Smooth muscle cell of bladder (primary cell): ENCODE data around the gene TAS2R3. TPM values are rescaled to one million over a fixed set of nuclear protein-coding genes. Genes with fewer than 3 reads are reported as not detected.

Experiments
- total RNA-seq: library from RNA; depleted of rRNA; stranded (reverse); fragments of >200 nt; gene quantifications from 2 replicates; pipeline ENCODE4 v1.2.3, GENCODE V29; 2014

The TAS2R3 gene, protein sequence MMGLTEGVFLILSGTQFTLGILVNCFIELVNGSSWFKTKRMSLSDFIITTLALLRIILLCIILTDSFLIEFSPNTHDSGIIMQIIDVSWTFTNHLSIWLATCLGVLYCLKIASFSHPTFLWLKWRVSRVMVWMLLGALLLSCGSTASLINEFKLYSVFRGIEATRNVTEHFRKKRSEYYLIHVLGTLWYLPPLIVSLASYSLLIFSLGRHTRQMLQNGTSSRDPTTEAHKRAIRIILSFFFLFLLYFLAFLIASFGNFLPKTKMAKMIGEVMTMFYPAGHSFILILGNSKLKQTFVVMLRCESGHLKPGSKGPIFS
- total RNA-seq = 0.85 and 1.8 TPM in 2 replicates

DNA sequence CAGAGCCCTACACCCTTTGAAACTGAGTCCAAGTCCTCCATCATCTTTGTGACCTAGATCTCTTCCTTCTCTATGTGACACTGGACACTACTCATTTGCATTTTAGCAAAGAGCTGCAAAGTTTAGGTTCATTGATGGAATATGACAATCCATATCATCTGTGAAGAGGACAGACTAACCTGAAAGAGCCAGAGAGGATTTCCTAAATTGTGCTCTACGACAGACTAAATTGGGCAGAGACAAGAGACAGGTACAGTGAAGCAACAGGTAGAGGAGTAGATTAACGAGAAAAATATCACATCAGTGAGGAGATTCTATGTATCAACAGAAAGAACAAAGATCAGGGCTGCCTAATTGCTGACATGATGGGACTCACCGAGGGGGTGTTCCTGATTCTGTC lies at the start of gene TAS2R3:
Gene TAS2R3 (plus strand): TSS at position 301 of the 400 bp plus-strand sequence. CDS start 62 bp downstream, at position 363.

DNA sequence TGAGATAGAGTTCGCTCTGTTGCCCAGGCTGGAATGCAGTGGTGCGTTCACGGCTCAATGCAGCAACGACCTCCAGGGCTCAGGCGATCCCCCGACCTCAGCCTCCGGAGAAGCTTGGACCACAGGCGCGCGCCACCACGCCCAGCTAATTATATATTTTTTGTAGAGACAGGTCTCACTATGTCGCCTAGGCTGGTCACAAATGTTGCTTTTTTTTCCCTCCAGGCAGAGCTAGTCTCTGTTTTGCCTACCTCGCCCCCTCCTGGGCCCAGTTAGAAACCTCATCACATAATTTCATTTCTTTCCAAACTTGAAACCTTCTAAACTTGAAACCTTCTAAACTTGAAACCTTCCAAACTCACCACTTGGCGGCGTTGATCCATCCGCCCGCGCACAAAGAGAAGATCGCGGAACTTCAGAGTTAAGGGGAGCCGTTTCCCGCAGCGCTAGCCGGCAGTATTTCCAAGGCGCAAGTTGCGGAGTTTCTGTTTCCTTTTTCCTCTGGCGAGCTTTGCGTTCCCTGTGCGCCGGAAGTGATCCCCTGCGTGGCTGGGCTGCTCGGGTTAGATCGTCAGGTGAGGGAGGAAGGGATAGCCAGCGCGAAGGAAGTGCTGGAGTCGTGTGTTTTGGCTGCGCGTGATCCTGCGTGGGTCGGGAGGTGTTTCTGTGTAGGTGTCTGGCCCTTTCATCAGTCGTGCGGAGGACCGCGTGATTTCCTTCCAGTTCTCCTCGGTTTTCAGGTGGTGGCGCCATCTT lies 25.9 kb upstream of the TAS2R3 start, which contains the start of gene SSBP1:
Gene SSBP1 (plus strand): TSS at position 523 of the 756 bp plus-strand sequence. CDS start 809 bp downstream, outside the sequence.

DNA sequence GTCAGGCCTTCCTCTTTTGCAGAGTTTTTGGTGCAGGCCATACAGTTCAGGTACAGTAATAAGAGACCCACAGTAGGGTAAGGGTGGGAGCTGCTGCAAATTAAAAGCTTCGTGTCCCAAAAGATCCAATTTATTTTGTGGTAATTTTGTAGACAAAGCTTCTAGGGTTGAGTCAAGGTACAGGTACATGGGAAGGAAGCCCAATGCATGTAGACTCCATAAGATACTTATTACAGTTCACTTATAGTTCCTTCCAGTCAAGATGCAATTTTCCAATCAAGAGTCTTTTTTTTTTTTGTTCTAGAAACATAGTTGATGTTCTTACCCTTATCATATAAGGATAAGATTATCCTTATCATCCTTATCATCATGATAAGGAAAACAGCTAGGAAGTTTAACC lies 12.5 kb downstream of the TAS2R3 start, which contains the start of gene TAS2R4:
Gene TAS2R4 (plus strand): TSS at position 301 of the 400 bp plus-strand sequence. CDS start 1,815 bp downstream, outside the sequence.

DNA sequence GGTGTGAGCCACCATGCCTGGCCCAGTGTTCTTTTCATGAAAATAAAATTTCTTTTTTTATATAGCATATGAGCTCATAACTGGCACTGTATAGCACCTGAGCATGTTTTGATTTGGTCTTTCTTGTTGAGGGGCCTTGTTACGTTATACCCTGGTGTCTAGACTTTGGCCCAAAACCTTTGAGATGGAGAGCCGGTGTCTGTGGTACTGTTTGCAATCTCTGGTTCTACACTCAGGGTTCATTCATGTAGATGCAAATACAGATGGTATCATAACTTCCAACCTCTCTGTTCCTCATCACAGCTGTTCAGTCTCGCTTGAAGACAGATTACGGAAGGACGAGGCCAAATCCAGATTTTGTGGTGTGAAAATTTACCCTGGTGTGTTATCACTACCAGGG lies 26.0 kb downstream of the TAS2R3 start, which contains the start of gene TAS2R5:
Gene TAS2R5 (plus strand): TSS at position 301 of the 400 bp plus-strand sequence. CDS start 145 bp downstream, outside the sequence.

Other genes with a start within 250 kb of the TAS2R3 start
- 15.3 and 18.2 TPM in 2 replicates for gene AGK, start 212.7 kb upstream of the TAS2R3 start, total RNA-seq
- gene DENND11, start 61.9 kb upstream of the TAS2R3 start, total RNA-seq = 6.0 and 9.4 TPM in 2 replicates
- gene WEE2, start 55.7 kb upstream of the TAS2R3 start, total RNA-seq = not detected in 2 replicates
- gene SSBP1, start 25.7 kb upstream of the TAS2R3 start, total RNA-seq = 137 and 162 TPM in 2 replicates
- gene TAS2R4, start 12.6 kb downstream of the TAS2R3 start, total RNA-seq = 0.85 and 0.92 TPM in 2 replicates
- 0.57 and 0.92 TPM in 2 replicates for gene TAS2R5, start 26.1 kb downstream of the TAS2R3 start, total RNA-seq
- not detected in 2 replicates for gene PRSS37, start 77.4 kb downstream of the TAS2R3 start, total RNA-seq
- not detected in 2 replicates for gene OR9A4, start 152.3 kb downstream of the TAS2R3 start, total RNA-seq
- not detected in 2 replicates for gene CLEC5A, start 182.9 kb downstream of the TAS2R3 start, total RNA-seq
- not detected in 2 replicates for gene TAS2R38, start 209.7 kb downstream of the TAS2R3 start, total RNA-seq
- gene MGAM, start 231.8 kb downstream of the TAS2R3 start, total RNA-seq = under 0.01 TPM in 2 replicates